Natural killer cell (primary cell): Measurements from ENCODE around the gene TMEM176A. TPM values are rescaled to one million over a fixed set of nuclear protein-coding genes. Genes with fewer than 3 reads are reported as not detected.

Experiments used
- ATAC-seq, 3 donors: fragments of 150-1000 bp in 2 of 3; fragments of 200-7000 bp in 1 of 3; cut with Tn5 transposase; 1 replicate in 1 of 3; 2 replicates in 2 of 3; pipeline ENCODE4 v1.10.0; 2021; ENCODE audit warnings: mild to moderate bottlenecking in 2 of 3, moderate library complexity in 2 of 3
- DNase-seq, 2 donors: peaks; one replicate each; pipeline versions ENCODE4 v3.0.0 to v3.0.0-alpha.2; 2013 to 2021; ENCODE audit warnings: mixed read lengths in 1 of 2
- H3K27ac ChIP-seq: one replicate; pipeline ENCODE4 v1.5.1; 2013; ENCODE audit warnings: mild to moderate bottlenecking, low read length
- H3K27me3 ChIP-seq: one replicate; pipeline ENCODE4 v1.6.1; 2013; ENCODE audit warnings: low read length; ENCODE audit not compliant: control insufficient read depth, insufficient read depth
- H3K36me3 ChIP-seq: one replicate; pipeline ENCODE4 v1.6.1; 2013; ENCODE audit warnings: low read length; ENCODE audit not compliant: control insufficient read depth, insufficient read depth
- H3K4me1 ChIP-seq: one replicate; pipeline ENCODE4 v1.6.1; 2013; ENCODE audit warnings: low read length; ENCODE audit not compliant: control insufficient read depth, insufficient read depth
- H3K4me3 ChIP-seq: one replicate; pipeline ENCODE4 v1.5.1; 2013; ENCODE audit warnings: low read length
- H3K9me3 ChIP-seq: one replicate; pipeline ENCODE4 v1.6.1; 2013; ENCODE audit warnings: low read length; ENCODE audit not compliant: control insufficient read depth, insufficient read depth
- H3K27ac Mint-ChIP-seq, 2 donors: one replicate each; pipeline ENCODE4 v1.8.0; 2022; ENCODE audit warnings: mild to moderate bottlenecking in 2 of 2, mixed read lengths in 2 of 2, moderate library complexity in 1 of 2
- H3K27me3 Mint-ChIP-seq, 2 donors: one replicate each; pipeline ENCODE4 v1.8.0; 2022; ENCODE audit warnings: low read depth in 2 of 2, mixed read lengths in 2 of 2
- H3K36me3 Mint-ChIP-seq: one replicate; pipeline ENCODE4 v1.8.0; 2022; ENCODE audit warnings: mixed read lengths
- H3K4me1 Mint-ChIP-seq, 2 donors: one replicate each; pipeline ENCODE4 v1.8.0; 2022; ENCODE audit warnings: mixed read lengths in 2 of 2
- H3K4me3 Mint-ChIP-seq: one replicate; pipeline ENCODE4 v1.8.0; 2022; ENCODE audit warnings: mild to moderate bottlenecking, moderate library complexity, mixed read lengths
- H3K9me3 Mint-ChIP-seq, 2 donors: one replicate each; pipeline ENCODE4 v1.8.0; 2022; ENCODE audit warnings: mixed read lengths in 2 of 2
- CTCF ChIP-seq: fragments of 200-600 bp; IDR thresholded peaks from one replicate; pipeline ENCODE4 v1.8.0; 2022; ENCODE audit warnings: antibody characterized with exemption
- WGBS: methylation state at CpG from one replicate; pipeline ENCODE4 v1.1.7; 2013; ENCODE audit warnings: missing lambda C conversion rate; ENCODE audit not compliant: insufficient coverage; 5-methylcytosine and 5-hydroxymethylcytosine counted together
- intact Hi-C: fragments of 100-400 bp; cut with micrococcal nuclease; formaldehyde crosslinking; loops from one replicate; pipeline ENCODE4 v1.14.2; 2022
- total RNA-seq, 4 donors: library from RNA; stranded (reverse); fragments of 120-200 nt in 1 of 4; gene quantifications; one replicate each; pipeline versions ENCODE4 v1.2.3 to v1.2.4, GENCODE V29; 2013 to 2022

The TMEM176A gene
- total RNA-seq, 3 donors from 2014 or later (not counting 1 experiment from before 2014, with no cell fraction given): 2.0 TPM; not detected in 2

- Mint-ChIP-seq H3K4me1 (no peaks in the 10 kb centered on the region), H3K27ac (no peak overlapping the region), H3K9me3 (no peaks in the 10 kb centered on the region), H3K27me3 (peaks cover 5 to 20% of the 10 kb centered on the region in 2 donors), H3K36me3 (no peaks in the 10 kb centered on the region), H3K4me3 (no peak overlapping the region)
- H3K4me3 ChIP-seq: no peak overlapping the region
- TF ChIP-seq CTCF: no peak
- no peak for ATAC-seq
- no peak overlapping the region for H3K27ac ChIP-seq
- H3K4me1 ChIP-seq: no peaks in the 10 kb centered on the region
- peaks cover 5% of the 10 kb centered on the region for H3K27me3 ChIP-seq
- intact Hi-C loops: no loop called here
- no peaks in the 10 kb centered on the region for H3K36me3 ChIP-seq
- WGBS: 91% methylated on average over 6 of the region's 6 CpGs
- H3K9me3 ChIP-seq: no peaks in the 10 kb centered on the region
- DNase-seq: no peak
Observed at GRCh38 chr7:150793569-150794238, 6.9 kb upstream of the TMEM176A start.

GRCh38 chr7:150797661-150798060 is 2.9 kb upstream of the TMEM176A start:
- Histone ChIP-seq H3K36me3 (no peaks in the 10 kb centered on the region), H3K27me3 (peaks cover 20% of the 10 kb centered on the region), H3K4me1 (peaks cover 15% of the 10 kb centered on the region), H3K9me3 (no peaks in the 10 kb centered on the region), H3K4me3 (no peak overlapping the region), H3K27ac (no peak overlapping the region)
- H3K4me3 Mint-ChIP-seq: no peak overlapping the region
- no peaks in the 10 kb centered on the region for H3K9me3 Mint-ChIP-seq
- ATAC-seq (no peak), DNase-seq (no peak)
- H3K4me1 Mint-ChIP-seq: peaks cover 9 to 14% of the 10 kb centered on the region in 2 donors
- TF ChIP-seq CTCF: no peak
- H3K27ac Mint-ChIP-seq: no peak overlapping the region
- no peaks in the 10 kb centered on the region for H3K36me3 Mint-ChIP-seq
- intact Hi-C loops: no loop called here
- WGBS: 100% methylated on average over 1 of the region's 4 CpGs
- peaks cover 30 to 35% of the 10 kb centered on the region in 2 donors for H3K27me3 Mint-ChIP-seq

- Histone ChIP-seq H3K4me1 (peaks cover 15% of the 10 kb centered on the region), H3K36me3 (no peaks in the 10 kb centered on the region), H3K27ac (no peak overlapping the region), H3K9me3 (no peaks in the 10 kb centered on the region), H3K27me3 (peaks cover 20% of the 10 kb centered on the region), H3K4me3 (no peak overlapping the region)
- WGBS: 81% methylated on average over 3 of the region's 3 CpGs
- Mint-ChIP-seq H3K27me3 (peaks cover 31 to 39% of the 10 kb centered on the region in 2 donors), H3K9me3 (no peaks in the 10 kb centered on the region), H3K4me1 (peaks cover 9 to 14% of the 10 kb centered on the region in 2 donors), H3K4me3 (peak overlapping the region; percentile 71), H3K27ac (no peak overlapping the region), H3K36me3 (no peaks in the 10 kb centered on the region)
- no peak for TF ChIP-seq CTCF
- intact Hi-C loops: no loop called here
- DNase-seq (no peak), ATAC-seq (no peak)
Observed at GRCh38 chr7:150799156-150799555, 1.4 kb upstream of the TMEM176A start.
